Stimulated activated CD8-positive, alpha-beta memory T cell treated with anti-CD3 and anti-CD28 coated beads, Interleukin-4, amount 100 ng/mL, for 1 hour (primary cell): ENCODE measurements around the gene CHID1.

Experiments used
- DNase-seq, 2 donors: peaks; one replicate each; pipeline ENCODE4 v3.0.0-alpha.2; 2020; ENCODE audit warnings: low read depth in 2 of 2, low spot score in 1 of 2

CHID1 gene

DNA sequence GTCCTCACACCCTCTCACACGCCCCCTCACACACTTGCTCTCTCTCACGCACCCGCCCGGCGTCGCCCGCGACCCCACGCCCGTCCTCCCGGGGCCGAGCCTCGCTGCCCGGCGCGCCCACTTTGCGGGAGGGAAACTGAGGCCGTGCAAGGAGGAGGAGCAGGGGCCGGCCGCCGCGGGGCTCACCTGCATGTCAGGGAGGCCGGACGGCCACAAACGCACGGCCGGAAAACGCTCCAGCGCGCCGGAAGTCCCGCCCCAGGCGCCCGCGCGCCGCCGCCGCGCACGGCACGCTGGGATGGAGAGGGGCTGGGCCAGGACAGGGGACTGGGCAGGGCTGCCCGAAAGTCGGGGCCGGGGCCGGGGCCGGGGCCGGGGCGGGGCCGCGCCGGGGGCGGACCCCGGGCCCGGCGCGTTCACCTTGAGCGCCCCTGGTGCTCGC lies at the start of gene CHID1:
Gene CHID1 (minus strand): TSS at position 222 of the 442 bp plus-strand sequence. CDS start 5,994 bp downstream, outside the sequence.
- peak; percentile 49 to 66 for DNase-seq

DNA sequence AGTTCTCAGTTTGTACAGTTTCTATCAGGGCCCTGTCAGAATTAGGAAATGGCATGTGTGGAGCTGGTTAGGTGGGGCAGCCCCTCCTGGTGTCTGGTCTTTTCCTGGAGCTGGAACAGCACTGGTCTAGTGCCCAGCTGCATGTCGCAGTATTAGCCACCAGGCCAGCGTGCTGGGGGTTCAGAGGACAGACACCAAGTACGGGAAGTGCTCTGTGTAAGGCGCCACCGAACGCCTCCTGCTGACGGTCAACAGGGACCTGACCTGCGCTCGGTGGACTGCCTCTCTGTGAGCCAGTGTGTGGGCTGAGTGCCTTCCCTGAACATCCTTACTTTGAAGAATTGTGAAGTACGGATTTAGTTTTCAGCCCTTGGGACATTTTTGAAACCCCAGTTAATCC lies 49.0 kb upstream of the CHID1 start:
- DNase-seq: no peak

DNA sequence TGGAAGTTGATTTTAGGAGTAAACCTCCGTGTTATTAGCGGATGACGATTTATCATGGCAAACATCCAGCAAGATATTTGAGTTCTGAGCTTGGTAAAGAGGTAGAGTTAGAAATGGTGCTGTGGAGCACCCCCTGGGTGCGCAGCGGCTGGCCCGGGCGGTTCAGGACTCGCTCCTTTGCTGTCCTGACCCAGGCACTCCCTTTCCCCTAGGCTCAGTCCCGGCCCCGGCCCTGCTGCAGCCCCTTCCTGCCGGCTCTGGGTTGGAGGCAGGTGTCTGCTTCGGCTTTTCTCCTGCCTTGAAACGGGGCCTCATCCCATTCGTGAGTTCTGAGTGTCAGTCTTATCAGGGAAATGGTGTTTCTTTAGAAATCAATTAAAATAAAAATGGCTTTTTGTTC lies 48.4 kb upstream of the CHID1 start:
- no peak for DNase-seq

GRCh38 chr11:958101-958500 lies 47.5 kb upstream of the CHID1 start:
- DNase-seq: no peak

GRCh38 chr11:957212-957920 lies 46.8 kb upstream of the CHID1 start:
- DNase-seq: no peak

GRCh38 chr11:955154-956063 lies 44.8 kb upstream of the CHID1 start:
- no peak for DNase-seq

DNA sequence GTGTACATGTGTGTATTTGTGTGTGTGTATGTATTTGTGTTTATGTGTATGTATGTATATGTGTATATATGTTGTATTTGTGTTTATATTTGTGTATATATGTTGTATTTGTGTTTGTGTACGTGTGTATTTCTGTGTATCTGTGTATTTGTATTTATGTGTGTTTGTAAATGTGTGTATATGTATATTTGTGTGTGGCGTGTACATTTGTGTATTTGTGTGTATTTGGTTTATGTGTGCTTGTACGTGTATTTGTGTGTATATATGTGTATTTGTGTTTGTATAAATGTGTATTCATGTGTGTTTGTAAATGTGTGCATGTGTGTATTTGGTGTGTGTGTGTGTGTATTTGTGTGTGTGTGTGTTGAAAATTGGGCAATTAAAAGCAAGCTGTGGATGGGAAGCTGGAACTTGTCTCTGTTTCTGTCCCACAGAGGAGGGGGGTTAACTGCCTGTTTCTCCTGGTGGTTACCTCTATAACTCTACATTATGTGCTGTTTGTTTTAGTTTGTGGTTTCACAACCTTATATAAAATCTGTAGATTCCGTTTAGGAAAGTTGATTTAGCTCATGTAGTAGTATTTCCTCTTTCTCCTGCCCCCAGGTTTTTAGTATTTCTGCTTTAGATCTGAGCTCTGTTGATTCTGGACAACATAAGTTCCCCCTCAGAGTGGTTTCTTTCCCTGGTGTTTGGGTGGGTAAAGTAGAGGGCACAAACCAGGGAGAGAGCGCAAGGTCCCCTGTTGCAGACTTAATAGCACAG lies 44.0 kb upstream of the CHID1 start:
- DNase-seq: no peak

GRCh38 chr11:953512-953911 lies 42.9 kb upstream of the CHID1 start:
- no peak for DNase-seq

DNA sequence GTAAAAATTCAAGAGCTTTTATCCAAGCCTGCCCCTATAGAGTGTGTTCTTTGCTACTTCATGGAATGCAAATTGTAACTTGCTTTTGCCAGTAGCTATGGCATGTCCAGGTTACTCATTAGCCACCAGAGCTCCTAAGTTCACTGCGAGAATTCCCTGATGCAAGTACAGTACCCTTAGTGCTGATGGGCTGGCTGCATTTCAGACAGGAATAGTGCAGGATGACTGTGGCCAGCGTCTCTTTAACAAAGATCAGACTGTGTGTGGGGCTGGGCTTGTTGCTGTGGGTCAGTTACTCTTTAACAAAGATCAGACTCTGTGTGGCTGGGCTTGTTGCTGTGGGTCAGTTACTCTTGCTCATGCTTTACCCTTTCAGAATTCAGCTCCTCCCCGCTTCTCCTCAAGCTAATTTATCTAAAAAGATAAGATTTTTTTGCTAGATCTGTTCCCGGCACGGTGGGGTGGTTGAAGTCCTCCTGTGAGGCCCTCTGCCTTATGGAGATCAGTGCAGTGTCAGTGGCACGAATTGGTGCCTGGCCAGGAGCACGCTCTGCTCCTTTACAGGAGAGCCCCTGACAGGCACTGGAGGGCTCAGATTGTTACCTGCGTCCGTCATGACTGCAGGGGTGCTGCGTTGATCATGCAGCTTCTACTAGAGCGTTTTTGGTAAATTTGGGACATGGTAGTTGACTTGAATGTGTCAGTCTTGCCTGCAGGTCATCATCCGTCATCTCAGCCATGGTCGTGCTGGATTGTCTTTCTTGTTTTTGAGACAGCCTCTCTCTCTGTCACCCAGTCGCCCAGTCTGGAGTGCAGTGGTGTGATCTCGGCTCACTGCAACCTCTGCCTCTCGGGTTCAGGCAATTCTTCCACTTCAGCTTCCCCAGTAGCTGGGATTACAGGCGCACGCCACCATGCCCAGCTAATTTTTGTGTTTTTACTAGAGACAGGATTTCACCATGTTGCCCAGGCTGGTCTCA lies 42.1 kb upstream of the CHID1 start:
- no peak for DNase-seq

DNA sequence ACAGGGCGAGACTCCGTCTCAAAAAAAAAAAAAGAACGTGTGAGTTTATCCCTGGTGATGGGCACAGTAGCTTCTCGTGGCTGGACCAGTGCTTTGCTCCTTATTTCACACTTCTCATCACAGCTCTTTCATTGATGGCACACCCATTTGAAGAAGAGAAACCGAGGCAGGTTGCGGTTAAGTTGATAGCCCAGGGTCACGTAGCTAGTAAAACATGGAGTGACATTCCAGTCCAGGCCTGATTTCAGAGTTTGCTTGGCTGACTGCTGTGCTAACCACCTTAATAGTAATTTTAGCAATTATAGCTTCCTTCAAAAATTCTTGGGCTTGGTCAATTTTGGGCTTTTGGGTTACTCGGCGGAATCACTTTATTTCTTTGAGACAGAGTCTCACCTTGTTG lies 40.9 kb upstream of the CHID1 start:
- DNase-seq: no peak

DNA sequence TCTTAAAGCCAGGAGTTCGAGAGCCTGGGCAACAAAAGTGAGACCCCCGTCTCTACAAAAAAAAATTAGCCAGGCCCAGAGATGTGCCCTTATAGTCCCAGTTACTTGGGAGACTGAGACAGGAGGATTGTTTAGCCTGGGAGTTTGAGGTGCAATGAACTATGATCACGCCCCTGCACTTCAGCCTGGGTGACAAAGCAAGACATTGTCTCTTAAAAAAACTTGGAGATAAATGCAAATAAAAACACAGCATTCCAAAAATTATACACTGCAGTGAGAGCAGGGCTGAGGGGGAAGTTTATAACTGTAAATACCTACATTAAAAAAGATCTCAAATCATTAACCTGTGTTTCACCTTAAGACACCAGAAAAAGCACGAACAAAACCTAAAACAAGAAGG lies 37.1 kb upstream of the CHID1 start:
- no peak for DNase-seq

GRCh38 chr11:945986-946385 lies 35.4 kb upstream of the CHID1 start:
- DNase-seq: no peak

- DNase-seq: no peak
Measured at GRCh38 chr11:944711-945470, 34.3 kb upstream of the CHID1 start.

GRCh38 chr11:942823-943222 lies 32.2 kb upstream of the CHID1 start:
- DNase-seq: no peak

- no peak for DNase-seq
Measured at GRCh38 chr11:940496-941135, 30.0 kb upstream of the CHID1 start.

- no peak for DNase-seq
Measured at GRCh38 chr11:937841-938261, 27.2 kb upstream of the CHID1 start.

DNA sequence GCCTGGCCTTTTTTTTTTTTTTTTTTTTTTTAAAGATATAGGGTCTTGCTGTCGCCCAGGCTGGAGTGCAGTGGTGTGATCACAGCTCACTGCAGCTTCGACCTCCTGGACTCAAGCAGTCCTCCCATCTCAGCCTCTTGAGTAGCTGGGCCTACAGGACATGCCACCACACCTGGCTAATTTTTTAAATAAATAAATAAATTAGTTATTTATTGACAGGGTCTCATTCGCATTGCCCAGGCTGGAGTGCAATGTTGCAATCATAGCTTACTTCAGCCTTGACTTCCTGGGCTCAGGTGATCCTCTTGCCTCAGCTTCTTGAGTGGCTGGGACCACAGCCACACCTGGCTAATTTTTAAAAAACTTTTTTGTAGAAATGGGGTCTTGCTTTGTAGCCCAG lies 25.6 kb upstream of the CHID1 start:
- no peak for DNase-seq

- no peak for DNase-seq
Measured at GRCh38 chr11:934527-934926, 23.9 kb upstream of the CHID1 start.

DNA sequence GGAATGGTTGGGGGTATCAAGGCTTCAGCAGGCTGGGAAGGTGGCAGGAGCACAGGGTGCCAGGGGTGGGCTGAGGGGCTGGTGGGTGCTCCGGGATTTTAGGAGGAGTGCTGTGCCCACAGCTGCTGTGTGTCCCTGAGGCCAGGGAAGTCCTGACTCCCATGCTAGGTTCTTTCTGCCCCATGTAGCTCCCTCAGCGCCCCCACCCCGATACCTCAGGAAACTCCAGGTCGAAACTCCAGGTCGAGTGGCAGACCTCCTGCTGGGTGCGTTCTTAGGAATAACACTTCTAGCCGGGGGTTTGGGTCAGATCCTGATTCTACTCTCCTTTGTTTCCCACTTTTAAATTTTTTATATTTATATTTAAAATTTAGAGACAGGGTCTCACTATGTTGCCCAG lies 23.3 kb upstream of the CHID1 start:
- no peak for DNase-seq
